Measurements from ENCODE around the gene GPR75.
"Not testable (repeated sequence)": the region's sequence is repeated elsewhere in the genome, so short reads cannot be mapped to it uniquely, and the experiment has no call there.

GPR75 gene

GRCh38 chr2:53826030-53826410 lies 33.7 kb downstream of the GPR75 start:
- no peak overlapping the region for H3K4me2 ChIP-seq (ENCODE audit: low read length)
- no peaks in the 10 kb centered on the region for H3K4me1 ChIP-seq (ENCODE audit: control insufficient read depth, insufficient read depth, low read length)
- H3K27me3 ChIP-seq (ENCODE audit: control insufficient read depth, insufficient read depth, low read length), result no peaks in the 10 kb centered on the region
- H3K9ac ChIP-seq (ENCODE audit: low read depth, low read length), result no peak overlapping the region
- peaks cover 5% of the 10 kb centered on the region for H3K36me3 ChIP-seq (ENCODE audit: insufficient read depth, low read length)
- no peak overlapping the region for H3K4me3 ChIP-seq (ENCODE audit: low read length)
- no peaks in the 10 kb centered on the region for H3K9me3 ChIP-seq (replicated peaks; ENCODE audit: low read length)

GRCh38 chr2:53823639-53824038 lies 36.1 kb downstream of the GPR75 start:
- peaks cover 20% of the 10 kb centered on the region for H3K36me3 ChIP-seq (ENCODE audit: insufficient read depth, low read length)
- H3K9me3 ChIP-seq (replicated peaks; ENCODE audit: low read length); H3K27me3 ChIP-seq (ENCODE audit: control insufficient read depth, insufficient read depth, low read length); H3K4me2 ChIP-seq (ENCODE audit: low read length); H3K4me3 ChIP-seq (ENCODE audit: low read length); H3K4me1 ChIP-seq (ENCODE audit: control insufficient read depth, insufficient read depth, low read length); H3K9ac ChIP-seq (ENCODE audit: low read depth, low read length): not testable (repeated sequence)

- H3K4me3 ChIP-seq (ENCODE audit: low read length), result no peak overlapping the region
- H3K27me3 ChIP-seq (ENCODE audit: control insufficient read depth, insufficient read depth, low read length), result no peaks in the 10 kb centered on the region
- no peaks in the 10 kb centered on the region for H3K9me3 ChIP-seq (replicated peaks; ENCODE audit: low read length)
- H3K36me3 ChIP-seq (ENCODE audit: insufficient read depth, low read length), result peaks cover 23% of the 10 kb centered on the region
- no peak overlapping the region for H3K9ac ChIP-seq (ENCODE audit: low read depth, low read length)
- no peak overlapping the region for H3K4me2 ChIP-seq (ENCODE audit: low read length)
- H3K4me1 ChIP-seq (ENCODE audit: control insufficient read depth, insufficient read depth, low read length), result no peaks in the 10 kb centered on the region
Measured at GRCh38 chr2:53821810-53822209, 38.0 kb downstream of the GPR75 start.

- Histone ChIP-seq H3K4me3 (ENCODE audit: low read length) (no peak overlapping the region), H3K9me3 (replicated peaks; ENCODE audit: low read length) (no peaks in the 10 kb centered on the region), H3K4me2 (ENCODE audit: low read length) (no peak overlapping the region), H3K27me3 (ENCODE audit: control insufficient read depth, insufficient read depth, low read length) (no peaks in the 10 kb centered on the region), H3K9ac (ENCODE audit: low read depth, low read length) (no peak overlapping the region), H3K4me1 (ENCODE audit: control insufficient read depth, insufficient read depth, low read length) (no peaks in the 10 kb centered on the region), H3K36me3 (ENCODE audit: insufficient read depth, low read length) (peaks cover 32% of the 10 kb centered on the region)
Measured at GRCh38 chr2:53820711-53821110, 39.1 kb downstream of the GPR75 start.

GRCh38 chr2:53820048-53820447 lies 39.7 kb downstream of the GPR75 start:
- H3K36me3 ChIP-seq (ENCODE audit: insufficient read depth, low read length), result peaks cover 39% of the 10 kb centered on the region
- no peak overlapping the region for H3K4me2 ChIP-seq (ENCODE audit: low read length)
- H3K27me3 ChIP-seq (ENCODE audit: control insufficient read depth, insufficient read depth, low read length), result no peaks in the 10 kb centered on the region
- no peaks in the 10 kb centered on the region for H3K9me3 ChIP-seq (replicated peaks; ENCODE audit: low read length)
- no peak overlapping the region for H3K9ac ChIP-seq (ENCODE audit: low read depth, low read length)
- no peak overlapping the region for H3K4me3 ChIP-seq (ENCODE audit: low read length)
- no peaks in the 10 kb centered on the region for H3K4me1 ChIP-seq (ENCODE audit: control insufficient read depth, insufficient read depth, low read length)

DNA sequence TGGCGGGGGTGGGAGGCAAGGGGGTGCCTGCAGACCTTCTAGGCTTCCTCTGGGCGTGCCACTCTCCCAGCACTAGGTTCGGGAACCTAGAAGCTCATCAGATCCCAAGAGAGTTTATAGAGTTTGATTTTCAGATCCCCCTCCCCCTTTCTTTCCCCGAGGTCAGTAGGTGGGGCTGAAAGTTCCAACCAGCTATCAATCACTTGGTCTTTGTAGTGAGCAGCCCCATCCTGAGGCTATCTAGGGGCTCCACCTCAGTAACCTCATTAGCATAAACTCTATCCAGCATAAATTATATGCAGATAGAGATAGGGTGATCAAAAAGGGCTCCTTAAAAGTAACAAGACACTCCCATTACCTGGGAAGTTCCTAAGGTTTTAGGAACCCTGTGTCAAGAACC lies 40.1 kb downstream of the GPR75 start:
- Histone ChIP-seq H3K36me3 (ENCODE audit: insufficient read depth, low read length) (peaks cover 40% of the 10 kb centered on the region), H3K9me3 (replicated peaks; ENCODE audit: low read length) (no peaks in the 10 kb centered on the region), H3K4me2 (ENCODE audit: low read length) (no peak overlapping the region), H3K4me3 (ENCODE audit: low read length) (no peak overlapping the region), H3K9ac (ENCODE audit: low read depth, low read length) (no peak overlapping the region), H3K4me1 (ENCODE audit: control insufficient read depth, insufficient read depth, low read length) (no peaks in the 10 kb centered on the region), H3K27me3 (ENCODE audit: control insufficient read depth, insufficient read depth, low read length) (no peaks in the 10 kb centered on the region)

DNA sequence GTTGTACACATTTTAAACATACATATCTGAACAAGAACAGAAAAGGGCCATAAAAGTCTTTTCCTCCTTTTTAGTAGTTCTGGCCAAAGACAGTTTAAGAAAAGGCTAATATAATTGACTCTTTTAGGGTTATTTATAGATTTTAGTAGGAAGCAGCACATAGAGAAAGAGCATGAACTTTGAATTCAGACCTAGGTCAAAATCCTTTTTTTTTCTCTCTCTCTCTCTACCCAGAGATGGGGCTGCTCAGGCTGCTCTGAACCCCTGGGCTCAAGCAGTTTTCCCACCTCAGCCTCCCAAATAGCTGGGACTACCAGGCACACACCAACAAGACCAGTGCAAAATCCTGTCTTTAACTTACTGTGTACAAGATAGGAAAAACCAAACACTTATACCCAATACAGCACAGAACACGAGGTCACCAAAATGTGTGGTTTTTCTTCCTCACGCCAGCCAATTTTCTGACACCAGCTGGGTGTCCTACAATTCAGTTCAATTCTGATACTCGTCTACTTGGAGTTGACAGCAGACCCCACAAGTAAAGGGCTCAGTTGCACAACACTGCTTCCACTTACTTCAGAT lies 40.8 kb downstream of the GPR75 start:
- no peaks in the 10 kb centered on the region for H3K27me3 ChIP-seq (ENCODE audit: control insufficient read depth, insufficient read depth, low read length)
- H3K4me3 ChIP-seq (ENCODE audit: low read length), result no peak overlapping the region
- peaks cover 43% of the 10 kb centered on the region for H3K36me3 ChIP-seq (ENCODE audit: insufficient read depth, low read length)
- no peak overlapping the region for H3K4me2 ChIP-seq (ENCODE audit: low read length)
- H3K9ac ChIP-seq (ENCODE audit: low read depth, low read length), result no peak overlapping the region
- no peaks in the 10 kb centered on the region for H3K9me3 ChIP-seq (replicated peaks; ENCODE audit: low read length)
- no peaks in the 10 kb centered on the region for H3K4me1 ChIP-seq (ENCODE audit: control insufficient read depth, insufficient read depth, low read length)

- no peaks in the 10 kb centered on the region for H3K4me1 ChIP-seq (ENCODE audit: control insufficient read depth, insufficient read depth, low read length)
- no peaks in the 10 kb centered on the region for H3K27me3 ChIP-seq (ENCODE audit: control insufficient read depth, insufficient read depth, low read length)
- no peak overlapping the region for H3K4me2 ChIP-seq (ENCODE audit: low read length)
- no peak overlapping the region for H3K4me3 ChIP-seq (ENCODE audit: low read length)
- H3K36me3 ChIP-seq (ENCODE audit: insufficient read depth, low read length), result peaks cover 57% of the 10 kb centered on the region
- H3K9ac ChIP-seq (ENCODE audit: low read depth, low read length), result no peak overlapping the region
- no peaks in the 10 kb centered on the region for H3K9me3 ChIP-seq (replicated peaks; ENCODE audit: low read length)
Measured at GRCh38 chr2:53813151-53813550, 46.6 kb downstream of the GPR75 start.

- Histone ChIP-seq H3K4me1 (ENCODE audit: control insufficient read depth, insufficient read depth, low read length) (no peaks in the 10 kb centered on the region), H3K9me3 (replicated peaks; ENCODE audit: low read length) (no peaks in the 10 kb centered on the region), H3K4me2 (ENCODE audit: low read length) (no peak overlapping the region), H3K9ac (ENCODE audit: low read depth, low read length) (no peak overlapping the region), H3K27me3 (ENCODE audit: control insufficient read depth, insufficient read depth, low read length) (no peaks in the 10 kb centered on the region), H3K36me3 (ENCODE audit: insufficient read depth, low read length) (peaks cover 65% of the 10 kb centered on the region), H3K4me3 (ENCODE audit: low read length) (no peak overlapping the region)
Measured at GRCh38 chr2:53811601-53812000, 48.2 kb downstream of the GPR75 start.

Small RNA genes lying within 50 kb of the gene (small RNA-seq; reads per million reads assigned to genes)
- 0.91 reads per million, percentile 25 among the genes with 10 or more reads in this experiment for gene MIR3682
